Loucy (cell line): ENCODE measurements around the gene C14orf180.

Experiments
- H2AFZ ChIP-seq: fragments of 200-600 bp; sonication (generic); 2 replicates; pipeline ENCODE4 v1.6.0; 2016; ENCODE audit warnings: antibody characterized with exemption, mild to moderate bottlenecking, low read length, moderate library complexity
- H3F3A ChIP-seq: fragments of 200-600 bp; 2 replicates; pipeline ENCODE4 v1.6.0; 2016; ENCODE audit warnings: antibody characterized with exemption, low read depth, mild to moderate bottlenecking
- H3K27me3 ChIP-seq: fragments of 200-600 bp; sonication (generic); 2 replicates; pipeline ENCODE4 v1.6.1; 2014; ENCODE audit warnings: low read length, mild to moderate bottlenecking; ENCODE audit not compliant: insufficient read depth, poor library complexity, severe bottlenecking
- H3K36me3 ChIP-seq: fragments of 200-600 bp; sonication (generic); 2 replicates; pipeline ENCODE4 v1.6.1; 2016; ENCODE audit warnings: low read length; ENCODE audit not compliant: insufficient read depth
- H3K4me1 ChIP-seq: fragments of 200-600 bp; sonication (generic); 2 replicates; pipeline ENCODE4 v1.5.1; 2014; ENCODE audit warnings: low read length, mild to moderate bottlenecking; ENCODE audit not compliant: insufficient read depth, poor library complexity, severe bottlenecking
- H3K4me2 ChIP-seq: fragments of 200-600 bp; sonication (generic); 2 replicates; pipeline ENCODE4 v1.6.0; 2014; ENCODE audit warnings: antibody characterized with exemption, low read length, low read depth, mild to moderate bottlenecking; ENCODE audit not compliant: poor library complexity, severe bottlenecking
- H3K4me3 ChIP-seq: fragments of 200-600 bp; sonication (generic); 2 replicates; pipeline ENCODE4 v1.5.1; 2014; ENCODE audit warnings: low read length, mild to moderate bottlenecking, mixed read lengths; ENCODE audit not compliant: poor library complexity, severe bottlenecking
- H3K79me2 ChIP-seq: fragments of 200-600 bp; sonication (generic); 2 replicates; pipeline ENCODE4 v1.6.1; 2014; ENCODE audit warnings: low read length; ENCODE audit not compliant: insufficient read depth
- H3K9ac ChIP-seq: fragments of 200-600 bp; sonication (generic); 2 replicates; pipeline ENCODE4 v1.6.0; 2014; ENCODE audit warnings: mild to moderate bottlenecking, low read depth, low read length, moderate library complexity; ENCODE audit not compliant: poor library complexity, severe bottlenecking
- H3K9me2 ChIP-seq: fragments of 200-600 bp; sonication (generic); replicated peaks from 2 replicates; pipeline ENCODE4 v1.6.1; 2016; ENCODE audit warnings: low read depth, low read length, mixed read lengths
- H3K9me3 ChIP-seq: fragments of 200-600 bp; sonication (generic); 2 replicates; pipeline ENCODE4 v1.6.1; 2014; ENCODE audit warnings: mild to moderate bottlenecking, antibody characterized with exemption, low read length, low read depth; ENCODE audit not compliant: insufficient read depth
- H4K20me1 ChIP-seq: fragments of 200-600 bp; sonication (generic); 2 replicates; pipeline ENCODE4 v1.6.0; 2014; ENCODE audit warnings: antibody characterized with exemption, low read length, mild to moderate bottlenecking; ENCODE audit not compliant: insufficient read depth, poor library complexity, severe bottlenecking
- CTCF ChIP-seq: fragments of 200-600 bp; sonication (generic); conservative IDR thresholded peaks from 2 replicates; pipeline ENCODE4 v1.5.1; 2014; ENCODE audit warnings: mild to moderate bottlenecking, antibody characterized with exemption, low read length
- EZH2phosphoT487 ChIP-seq: fragments of 200-600 bp; IDR thresholded peaks from 2 replicates; pipeline ENCODE4 v1.6.1; 2018; ENCODE audit warnings: antibody characterized with exemption, mild to moderate bottlenecking, moderate library complexity, borderline replicate concordance

C14orf180 gene

GRCh38 chr14:104537613-104537988, 42.0 kb upstream of the C14orf180 start:
- no peaks in the 10 kb centered on the region for H3F3A ChIP-seq
- no peak overlapping the region for H3K9ac ChIP-seq
- H2AFZ ChIP-seq = no peak overlapping the region
- H3K9me2 ChIP-seq = no peaks in the 10 kb centered on the region
- H3K4me3 ChIP-seq = no peak overlapping the region
- no peaks in the 10 kb centered on the region for H3K36me3 ChIP-seq
- no peaks in the 10 kb centered on the region for H3K79me2 ChIP-seq
- TF ChIP-seq EZH2phosphoT487 (no peak), CTCF (no peak)
- H4K20me1 ChIP-seq = no peaks in the 10 kb centered on the region
- H3K4me2 ChIP-seq = no peak overlapping the region
- no peaks in the 10 kb centered on the region; the same call in 1 of the 2 replicates for H3K9me3 ChIP-seq
- no peaks in the 10 kb centered on the region for H3K4me1 ChIP-seq
- H3K27me3 ChIP-seq = no peaks in the 10 kb centered on the region

- H3K4me1 ChIP-seq = no peaks in the 10 kb centered on the region
- H3K4me2 ChIP-seq = no peak overlapping the region
- no peaks in the 10 kb centered on the region for H3F3A ChIP-seq
- H3K27me3 ChIP-seq = no peaks in the 10 kb centered on the region
- TF ChIP-seq CTCF = no peak
- TF ChIP-seq EZH2phosphoT487 = no peak
- H3K79me2 ChIP-seq = no peaks in the 10 kb centered on the region
- H3K9me2 ChIP-seq = no peaks in the 10 kb centered on the region
- no peak overlapping the region for H3K9ac ChIP-seq
- no peak overlapping the region for H3K4me3 ChIP-seq
- H2AFZ ChIP-seq = no peak overlapping the region
- no peaks in the 10 kb centered on the region for H4K20me1 ChIP-seq
- no peaks in the 10 kb centered on the region for H3K9me3 ChIP-seq
- no peaks in the 10 kb centered on the region for H3K36me3 ChIP-seq
Measured at GRCh38 chr14:104541905-104542465, 37.6 kb upstream of the C14orf180 start.

- no peak overlapping the region for H3K4me3 ChIP-seq
- no peaks in the 10 kb centered on the region for H3K4me1 ChIP-seq
- H3K79me2 ChIP-seq = no peaks in the 10 kb centered on the region
- H3K36me3 ChIP-seq = no peaks in the 10 kb centered on the region
- H4K20me1 ChIP-seq = no peaks in the 10 kb centered on the region
- H3K4me2 ChIP-seq = no peak overlapping the region
- no peaks in the 10 kb centered on the region for H3K9me3 ChIP-seq
- no peak overlapping the region for H3K9ac ChIP-seq
- no peaks in the 10 kb centered on the region for H3K27me3 ChIP-seq
- no peak overlapping the region for H2AFZ ChIP-seq
- H3F3A ChIP-seq = no peaks in the 10 kb centered on the region
- no peak for TF ChIP-seq CTCF
- TF ChIP-seq EZH2phosphoT487 = no peak
- H3K9me2 ChIP-seq = no peaks in the 10 kb centered on the region
Measured at GRCh38 chr14:104542871-104543830, 36.4 kb upstream of the C14orf180 start.
